PC-9 (cell line): Measurements from ENCODE around the gene LRRFIP1. TPM values are rescaled to one million over a fixed set of nuclear protein-coding genes. Genes with fewer than 3 reads are reported as not detected.
A peak's percentile ranks its signal among the peaks of the same experiment; 100 is the strongest.

Experiments
- BruUV-seq: library from RNA; stranded (reverse); fragments of 400-500 nt; replicated peaks from 2 replicates; lab custom pipeline; 2021; lab: Mats Ljungman, UMichigan
- CTCF ChIA-PET: fragments of 300-600 bp; sonication (Branson Sonifier 250); formaldehyde crosslinking; loops from one replicate; lab custom pipeline; 2022; ENCODE audit warnings: antibody characterized with exemption; lab: Charles Lee
- POLR2A ChIA-PET: fragments of 300-600 bp; sonication (Branson Sonifier 250); formaldehyde crosslinking; loops from one replicate; lab custom pipeline; 2022; ENCODE audit warnings: antibody characterized with exemption; ENCODE audit not compliant: unreplicated experiment; lab: Charles Lee
- DNase-seq, 2 experiments: peaks; one replicate each; pipeline versions ENCODE4 v3.0.0 to v3.0.0-alpha.2; 2015 to 2022; ENCODE audit warnings: mixed read lengths in 1 of 2
- H2AFZ ChIP-seq: fragments of 200-600 bp; sonication (generic); 2 replicates; pipeline ENCODE4 v1.8.1; 2017; ENCODE audit warnings: antibody characterized with exemption
- H3F3A ChIP-seq: fragments of 200-600 bp; sonication (generic); 2 replicates; pipeline ENCODE4 v1.8.1; 2017; ENCODE audit warnings: antibody characterized with exemption, mild to moderate bottlenecking, low read depth; ENCODE audit not compliant: insufficient read depth
- H3K27ac ChIP-seq: fragments of 200-600 bp; sonication (generic); 2 replicates; pipeline ENCODE4 v1.6.1; 2016; ENCODE audit warnings: mixed run types
- H3K27me3 ChIP-seq: fragments of 200-600 bp; sonication (generic); 2 replicates; pipeline ENCODE4 v1.6.1; 2016; ENCODE audit warnings: low read depth, mixed run types; ENCODE audit not compliant: insufficient read depth
- H3K36me3 ChIP-seq: fragments of 200-600 bp; sonication (generic); 2 replicates; pipeline ENCODE4 v1.6.1; 2016; ENCODE audit warnings: low read depth, mixed run types
- H3K4me1 ChIP-seq: fragments of 200-600 bp; sonication (generic); replicated peaks from 2 replicates; pipeline ENCODE4 v1.6.1; 2016; ENCODE audit warnings: mixed run types; ENCODE audit not compliant: insufficient read depth
- H3K4me2 ChIP-seq: fragments of 200-600 bp; sonication (generic); 2 replicates; pipeline ENCODE4 v1.6.1; 2017; ENCODE audit warnings: mixed run types
- H3K4me3 ChIP-seq: fragments of 200-600 bp; sonication (generic); 2 replicates; pipeline ENCODE4 v1.6.1; 2016; ENCODE audit warnings: mixed run types
- H3K79me2 ChIP-seq: fragments of 200-600 bp; sonication (generic); 2 replicates; pipeline ENCODE4 v1.6.1; 2017; ENCODE audit warnings: low read depth, mixed run types
- H3K9me2 ChIP-seq: fragments of 200-600 bp; sonication (generic); 2 replicates; pipeline ENCODE4 v1.8.1; 2017; ENCODE audit warnings: mild to moderate bottlenecking; ENCODE audit not compliant: insufficient read depth
- H3K9me3 ChIP-seq: fragments of 200-600 bp; sonication (generic); 2 replicates; pipeline ENCODE4 v1.8.1; 2016; ENCODE audit warnings: low read depth; ENCODE audit not compliant: insufficient read depth
- H4K20me1 ChIP-seq: fragments of 200-600 bp; sonication (generic); 2 replicates; pipeline ENCODE4 v1.8.1; 2017; ENCODE audit not compliant: insufficient read depth
- EZH2 ChIP-seq: fragments of 200-600 bp; sonication (generic); IDR thresholded peaks from 2 replicates; pipeline ENCODE4 v1.8.0; 2017; ENCODE audit warnings: antibody characterized with exemption, low read depth
- intact Hi-C: fragments of 100-400 bp; cut with micrococcal nuclease; formaldehyde crosslinking; loops from one replicate; pipeline ENCODE4 v1.10.0; 2022; ENCODE audit not compliant: unreplicated experiment
- total RNA-seq: library from RNA; stranded (reverse); gene quantifications from 2 replicates; pipeline ENCODE4 v1.2.3, GENCODE V29; 2021
- TF ChIP-seq, protein P1 (sequence below): fragments of 200-600 bp; sonication (generic); conservative IDR thresholded peaks from 2 replicates; pipeline ENCODE4 v1.6.1; 2017; ENCODE audit warnings: mixed run types, antibody characterized with exemption, mild to moderate bottlenecking, moderate library complexity

Gene LRRFIP1
- total RNA-seq, 1 experiment from 2014 or later: 238 TPM

DNA sequence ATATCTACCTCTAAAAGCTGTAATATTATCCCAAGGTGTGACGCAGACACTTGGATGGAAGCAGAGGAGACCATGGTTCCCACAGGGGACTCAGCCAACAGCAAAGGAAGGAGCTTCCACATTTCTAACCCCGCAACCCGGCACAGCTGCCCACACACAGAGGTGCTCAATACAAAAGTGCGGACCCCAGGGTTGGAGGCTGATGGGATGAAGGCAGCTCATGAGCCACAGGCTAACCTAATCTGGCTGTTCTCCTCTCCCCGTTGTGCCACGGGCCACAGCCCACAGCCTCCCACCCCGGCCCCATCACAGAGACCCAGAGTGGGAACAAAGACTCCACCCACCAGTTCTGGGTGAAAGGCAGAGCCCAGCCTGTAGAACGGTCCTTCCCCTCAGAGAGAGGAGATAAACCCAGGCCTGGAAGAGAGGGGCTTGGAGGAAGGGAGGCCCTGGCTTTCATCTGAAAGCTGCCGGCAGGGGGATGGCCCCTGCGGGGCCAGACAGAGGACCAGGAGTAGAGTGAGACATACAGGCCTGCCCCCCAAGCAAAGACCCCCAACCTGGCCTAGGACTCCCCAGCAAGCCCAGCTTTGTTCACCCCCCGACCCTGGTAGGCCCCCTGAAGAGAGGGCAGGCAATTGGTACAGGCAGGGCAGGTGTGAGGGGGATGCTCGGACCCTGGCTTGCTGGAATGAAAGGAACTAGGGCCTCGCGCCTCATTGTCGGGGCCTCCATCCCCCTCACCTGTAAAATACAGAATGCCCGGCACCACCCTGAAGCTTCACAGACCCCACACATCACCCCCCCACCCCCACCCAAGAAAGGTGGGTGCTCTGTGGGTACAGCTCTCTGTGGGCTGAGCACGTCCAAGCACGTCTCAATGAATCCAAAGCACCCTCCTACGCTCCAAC, 43.7 kb upstream of the LRRFIP1 start:
- Histone ChIP-seq H3K4me2 (no peak overlapping the region), H3K4me1 (peaks cover 10% of the 10 kb centered on the region), H3F3A (no peaks in the 10 kb centered on the region), H3K4me3 (no peak overlapping the region), H3K36me3 (no peaks in the 10 kb centered on the region), H2AFZ (no peak overlapping the region), H3K9me2 (no peaks in the 10 kb centered on the region), H3K27me3 (no peaks in the 10 kb centered on the region), H4K20me1 (peaks cover 6% of the 10 kb centered on the region; the same call in 1 of the 2 replicates), H3K27ac (no peak overlapping the region), H3K9me3 (no peaks in the 10 kb centered on the region), H3K79me2 (peaks cover 21% of the 10 kb centered on the region)
- TF ChIP-seq, protein P1, sequence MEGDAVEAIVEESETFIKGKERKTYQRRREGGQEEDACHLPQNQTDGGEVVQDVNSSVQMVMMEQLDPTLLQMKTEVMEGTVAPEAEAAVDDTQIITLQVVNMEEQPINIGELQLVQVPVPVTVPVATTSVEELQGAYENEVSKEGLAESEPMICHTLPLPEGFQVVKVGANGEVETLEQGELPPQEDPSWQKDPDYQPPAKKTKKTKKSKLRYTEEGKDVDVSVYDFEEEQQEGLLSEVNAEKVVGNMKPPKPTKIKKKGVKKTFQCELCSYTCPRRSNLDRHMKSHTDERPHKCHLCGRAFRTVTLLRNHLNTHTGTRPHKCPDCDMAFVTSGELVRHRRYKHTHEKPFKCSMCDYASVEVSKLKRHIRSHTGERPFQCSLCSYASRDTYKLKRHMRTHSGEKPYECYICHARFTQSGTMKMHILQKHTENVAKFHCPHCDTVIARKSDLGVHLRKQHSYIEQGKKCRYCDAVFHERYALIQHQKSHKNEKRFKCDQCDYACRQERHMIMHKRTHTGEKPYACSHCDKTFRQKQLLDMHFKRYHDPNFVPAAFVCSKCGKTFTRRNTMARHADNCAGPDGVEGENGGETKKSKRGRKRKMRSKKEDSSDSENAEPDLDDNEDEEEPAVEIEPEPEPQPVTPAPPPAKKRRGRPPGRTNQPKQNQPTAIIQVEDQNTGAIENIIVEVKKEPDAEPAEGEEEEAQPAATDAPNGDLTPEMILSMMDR: no peak
- no peak for TF ChIP-seq EZH2
- BruUV-seq: no TSS peak
- ChIA-PET CTCF (interaction anchor here (0.5 kb wide), 1 partner anchor 651 kb away, joined by 5 read pairs; no protein-coding TSS in a partner anchor), POLR2A (interaction anchor here (0.6 kb wide), 1 partner anchor 67 kb away, joined by 5 read pairs; no protein-coding TSS in a partner anchor)
- intact Hi-C loops: no loop called here
- no peak for DNase-seq

DNA sequence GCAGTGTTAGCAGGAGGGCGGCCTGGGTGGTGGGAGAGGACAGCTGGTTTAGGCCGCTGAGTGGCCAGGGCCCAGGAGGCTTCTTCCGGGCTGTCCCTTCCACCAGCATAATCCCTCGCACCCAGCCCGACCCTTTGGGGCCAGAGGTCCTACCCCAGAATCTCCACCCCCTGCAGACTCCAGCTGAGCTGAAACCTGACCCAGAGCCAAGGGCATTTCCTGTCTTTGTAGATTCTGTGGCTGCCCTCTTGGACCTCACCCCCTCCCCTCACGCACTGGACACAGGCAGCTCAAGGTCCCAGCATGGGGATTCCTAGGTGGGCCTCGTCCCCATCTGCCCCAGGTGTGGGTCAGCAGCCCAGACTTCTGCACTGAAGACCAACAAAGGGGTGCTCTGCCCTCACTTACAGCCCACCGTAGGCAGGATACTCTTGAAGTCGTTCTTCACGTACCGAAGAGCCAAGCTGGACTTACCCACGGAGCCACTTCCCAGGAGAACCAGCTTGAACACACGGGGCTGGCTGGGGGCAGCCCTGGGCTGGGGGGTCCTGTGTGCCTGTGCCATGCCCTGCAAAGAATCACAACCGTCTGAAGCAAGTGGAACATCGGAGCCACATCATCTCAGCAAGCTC, 41.7 kb upstream of the LRRFIP1 start:
- peaks cover 21% of the 10 kb centered on the region for H3F3A ChIP-seq
- peaks cover 35% of the 10 kb centered on the region for H3K79me2 ChIP-seq
- no peaks in the 10 kb centered on the region for H3K36me3 ChIP-seq
- H3K27ac ChIP-seq: no peak overlapping the region
- H3K9me3 ChIP-seq: no peaks in the 10 kb centered on the region
- POLR2A ChIA-PET: no interaction called here
- no peak overlapping the region for H3K4me2 ChIP-seq
- H3K4me1 ChIP-seq: peaks cover 19% of the 10 kb centered on the region
- H3K4me3 ChIP-seq: no peak overlapping the region
- no TSS peak for BruUV-seq
- H2AFZ ChIP-seq: no peak overlapping the region
- peaks cover 6% of the 10 kb centered on the region; the same call in 1 of the 2 replicates for H4K20me1 ChIP-seq
- no peak for DNase-seq
- CTCF ChIA-PET: interaction anchor here (0.5 kb wide), 1 partner anchor 435 kb away, joined by 3 read pairs; no protein-coding TSS in a partner anchor
- H3K9me2 ChIP-seq: no peaks in the 10 kb centered on the region
- intact Hi-C loops: no loop called here
- H3K27me3 ChIP-seq: no peaks in the 10 kb centered on the region
- TF ChIP-seq, protein P1: no peak
- no peak for TF ChIP-seq EZH2

DNA sequence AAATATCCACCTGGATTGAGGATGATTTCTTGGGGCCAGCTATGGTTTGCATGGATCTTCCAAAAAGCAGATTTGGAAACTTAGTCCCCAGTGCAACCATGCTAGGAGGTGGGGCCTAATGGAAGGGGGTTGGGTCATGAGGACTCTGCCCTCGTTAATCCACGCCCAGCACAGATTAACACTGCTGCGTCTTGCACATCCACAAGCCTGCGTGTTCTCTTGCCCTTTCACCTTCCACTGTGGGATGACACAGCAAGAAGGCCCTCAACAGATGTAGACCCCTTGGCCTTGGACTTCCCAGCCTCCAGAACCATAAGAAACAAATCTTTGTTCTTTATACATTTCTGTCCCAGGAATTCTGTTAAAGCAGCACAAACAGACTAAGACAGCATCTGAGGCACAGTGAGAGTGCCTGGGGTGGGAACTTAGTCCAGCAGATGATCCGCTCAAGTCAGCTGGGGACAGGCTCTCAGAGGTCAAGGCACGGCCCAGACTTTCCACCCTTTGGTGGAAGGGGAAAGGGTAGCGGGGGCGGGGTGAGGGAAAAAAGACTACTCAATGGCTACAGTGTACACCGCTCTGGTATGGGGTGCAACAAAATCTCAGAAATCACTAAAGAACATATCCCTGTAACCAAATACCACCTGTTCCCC, 39.2 kb upstream of the LRRFIP1 start:
- peaks cover 42% of the 10 kb centered on the region for H3K79me2 ChIP-seq
- 0 out of 2 replicates have a peak, but pooled peaks cover 2% of the 10 kb centered on the region for H4K20me1 ChIP-seq
- no TSS peak for BruUV-seq
- ChIA-PET POLR2A (no interaction called here), CTCF (no interaction called here)
- no peaks in the 10 kb centered on the region for H3K36me3 ChIP-seq
- no peaks in the 10 kb centered on the region for H3K27me3 ChIP-seq
- peaks cover 38% of the 10 kb centered on the region for H3F3A ChIP-seq
- H3K9me3 ChIP-seq: no peaks in the 10 kb centered on the region
- TF ChIP-seq EZH2: no peak
- TF ChIP-seq, protein P1: no peak
- no peak overlapping the region for H3K4me3 ChIP-seq
- no peak for DNase-seq
- H2AFZ ChIP-seq: no peak overlapping the region
- peak overlapping the region; percentile 84 for H3K4me2 ChIP-seq
- H3K4me1 ChIP-seq: peaks cover 28% of the 10 kb centered on the region
- H3K9me2 ChIP-seq: no peaks in the 10 kb centered on the region
- H3K27ac ChIP-seq: no peak overlapping the region
- intact Hi-C loops: no loop called here
